Spleen (tissue), 7 donors: ENCODE measurements around the gene SLC7A6OS.

Source experiments
- POLR2A ChIP-seq, 3 donors: fragments of 450-650 bp; IDR thresholded peaks; one replicate each; pipeline ENCODE4 v1.5.1; 2017; ENCODE audit warnings: antibody characterized with exemption in 3 of 3, mild to moderate bottlenecking in 1 of 3
- TF ChIP-seq, protein P1 (sequence below), 11 experiments: fragments of 200-600 bp in 7 of 11; fragments of 450-650 bp in 4 of 11; sonication (generic) in 4 of 11; IDR thresholded peaks in 8 of 11; conservative IDR thresholded peaks in 3 of 11; 1 replicate in 7 of 11; 2 replicates in 4 of 11; pipeline versions ENCODE4 v1.4.0 to v1.8.0; 2016 to 2021; ENCODE audit warnings: antibody characterized with exemption in 11 of 11, inconsistent platforms in 4 of 11, mild to moderate bottlenecking in 1 of 11
- donor health status: DM: no; HTN: no; CAD: no; lungs with moderate emphysema.
- donor health status: DM: no; HTN: no; CAD: no.
- donor health status: DM: no; HTN: no; CAD: no.

DNA sequence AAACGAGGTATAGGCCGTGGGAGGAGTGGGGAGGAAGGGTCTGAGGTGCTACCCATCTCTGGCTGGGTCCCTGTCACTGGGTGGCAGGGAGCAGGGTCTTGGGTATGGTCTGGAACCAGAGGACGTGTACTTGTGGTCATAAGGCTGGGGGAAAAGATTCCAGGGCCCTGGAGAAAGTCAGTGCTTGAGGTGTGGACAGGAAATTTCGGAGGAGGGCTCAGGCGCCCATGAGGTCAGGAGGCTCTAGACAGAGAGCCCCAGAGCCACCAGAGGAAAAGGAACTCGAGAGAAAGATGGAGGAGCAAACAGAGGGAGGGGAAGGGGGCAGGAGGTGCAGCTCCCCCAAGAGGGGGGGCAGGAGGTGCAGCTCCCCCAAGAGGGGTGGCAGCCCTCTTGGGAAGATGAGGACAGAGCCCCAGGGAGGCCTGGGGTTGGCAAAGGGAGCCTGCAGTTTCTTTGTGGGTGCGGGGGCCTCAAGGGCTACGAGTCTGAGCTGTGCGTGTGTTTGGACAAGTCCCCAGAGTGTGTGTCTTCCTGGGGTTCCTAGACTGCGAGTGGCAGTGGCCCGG is 47.1 kb downstream of the SLC7A6OS start:
- no peak for TF ChIP-seq POLR2A (IDR thresholded peaks at IDR 0.05)
- TF ChIP-seq, protein P1, sequence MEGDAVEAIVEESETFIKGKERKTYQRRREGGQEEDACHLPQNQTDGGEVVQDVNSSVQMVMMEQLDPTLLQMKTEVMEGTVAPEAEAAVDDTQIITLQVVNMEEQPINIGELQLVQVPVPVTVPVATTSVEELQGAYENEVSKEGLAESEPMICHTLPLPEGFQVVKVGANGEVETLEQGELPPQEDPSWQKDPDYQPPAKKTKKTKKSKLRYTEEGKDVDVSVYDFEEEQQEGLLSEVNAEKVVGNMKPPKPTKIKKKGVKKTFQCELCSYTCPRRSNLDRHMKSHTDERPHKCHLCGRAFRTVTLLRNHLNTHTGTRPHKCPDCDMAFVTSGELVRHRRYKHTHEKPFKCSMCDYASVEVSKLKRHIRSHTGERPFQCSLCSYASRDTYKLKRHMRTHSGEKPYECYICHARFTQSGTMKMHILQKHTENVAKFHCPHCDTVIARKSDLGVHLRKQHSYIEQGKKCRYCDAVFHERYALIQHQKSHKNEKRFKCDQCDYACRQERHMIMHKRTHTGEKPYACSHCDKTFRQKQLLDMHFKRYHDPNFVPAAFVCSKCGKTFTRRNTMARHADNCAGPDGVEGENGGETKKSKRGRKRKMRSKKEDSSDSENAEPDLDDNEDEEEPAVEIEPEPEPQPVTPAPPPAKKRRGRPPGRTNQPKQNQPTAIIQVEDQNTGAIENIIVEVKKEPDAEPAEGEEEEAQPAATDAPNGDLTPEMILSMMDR (IDR thresholded peaks at IDR 0.05 in 8 of 11, conservative IDR thresholded peaks at IDR 0.05 in 3 of 11): no peak
